ENCODE results near the gene BCL10. TPM values are rescaled to one million over a fixed set of nuclear protein-coding genes. Genes with fewer than 3 reads are reported as not detected.

The BCL10 gene
- 10 to 100 TPM; 13.8 to 27.8 TPM for total RNA-seq

- Mint-ChIP-seq H3K27ac (peak within 1 kb of the TSS; percentile 68 to 83), H3K4me3 (peak within 1 kb of the TSS; percentile 85), H3K9me3 (no peaks in the 10 kb centered on the region), H3K4me1 (ENCODE audit: low read depth in 2 of 2) (peaks cover 35 to 44% of the 10 kb centered on the region in 2 donors), H3K36me3 (peaks cover 11% of the 10 kb centered on the region), H3K27me3 (peaks cover 19 to 26% of the 10 kb centered on the region in 2 donors)
- DNase-seq (ENCODE audit: low spot score) (peak; percentile 98), ATAC-seq (peak; percentile 100)
Measured at GRCh38 chr1:85276215-85276977, at the start of gene BCL10. BCL10 (minus strand) TSS chr1:85276632; CDS start chr1:85276352, 280 bp downstream.

DNA sequence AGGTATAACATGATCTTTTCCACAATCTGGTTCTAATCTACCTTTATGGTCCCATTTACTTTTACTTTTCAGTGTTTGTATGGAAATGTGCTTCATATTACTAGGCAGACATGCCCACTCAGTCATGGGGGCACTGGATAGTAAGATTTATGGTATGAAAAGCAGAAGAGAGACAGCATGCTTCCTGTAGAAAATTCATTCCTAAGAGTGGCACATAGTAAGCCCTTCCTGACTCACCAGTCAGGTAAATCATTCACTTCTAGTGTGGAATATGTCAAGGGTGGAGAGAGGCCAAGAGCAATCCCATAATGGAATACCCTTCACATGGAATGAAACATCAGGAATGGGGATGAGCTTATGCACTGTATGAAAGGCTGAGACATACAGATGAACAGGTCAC is 49.5 kb upstream of the BCL10 start:
- H3K4me3 Mint-ChIP-seq, result no peak overlapping the region
- no peak for ATAC-seq
- H3K36me3 Mint-ChIP-seq, result no peaks in the 10 kb centered on the region
- H3K27me3 Mint-ChIP-seq, result peaks cover 48 to 56% of the 10 kb centered on the region in 2 donors
- H3K9me3 Mint-ChIP-seq, result no peaks in the 10 kb centered on the region
- H3K27ac Mint-ChIP-seq, result no peak overlapping the region
- peaks cover 0 to 6% of the 10 kb centered on the region in 2 donors for H3K4me1 Mint-ChIP-seq (ENCODE audit: low read depth in 2 of 2)
- DNase-seq (ENCODE audit: low spot score), result no peak

GRCh38 chr1:85323770-85324169 is 47.3 kb upstream of the BCL10 start:
- Mint-ChIP-seq H3K27ac (no peak overlapping the region), H3K27me3 (peaks cover 53 to 61% of the 10 kb centered on the region in 2 donors)

GRCh38 chr1:85322655-85323054 is 46.2 kb upstream of the BCL10 start:
- Mint-ChIP-seq H3K36me3 (no peaks in the 10 kb centered on the region), H3K4me1 (ENCODE audit: low read depth in 2 of 2) (peaks cover 9 to 10% of the 10 kb centered on the region in 2 donors), H3K27me3 (peaks cover 50 to 63% of the 10 kb centered on the region in 2 donors), H3K4me3 (no peak overlapping the region), H3K27ac (no peak overlapping the region), H3K9me3 (no peaks in the 10 kb centered on the region)
- DNase-seq (ENCODE audit: low spot score), result no peak
- ATAC-seq, result no peak

More at GRCh38 chr1:85323770-85324169, 47.3 kb upstream of the BCL10 start:
- H3K4me3 Mint-ChIP-seq, result no peak overlapping the region
- no peak for ATAC-seq
- H3K9me3 Mint-ChIP-seq, result no peaks in the 10 kb centered on the region
- H3K36me3 Mint-ChIP-seq, result no peaks in the 10 kb centered on the region
- no peak for DNase-seq (ENCODE audit: low spot score)
- H3K4me1 Mint-ChIP-seq (ENCODE audit: low read depth in 2 of 2), result peaks cover 9 to 10% of the 10 kb centered on the region in 2 donors

DNA sequence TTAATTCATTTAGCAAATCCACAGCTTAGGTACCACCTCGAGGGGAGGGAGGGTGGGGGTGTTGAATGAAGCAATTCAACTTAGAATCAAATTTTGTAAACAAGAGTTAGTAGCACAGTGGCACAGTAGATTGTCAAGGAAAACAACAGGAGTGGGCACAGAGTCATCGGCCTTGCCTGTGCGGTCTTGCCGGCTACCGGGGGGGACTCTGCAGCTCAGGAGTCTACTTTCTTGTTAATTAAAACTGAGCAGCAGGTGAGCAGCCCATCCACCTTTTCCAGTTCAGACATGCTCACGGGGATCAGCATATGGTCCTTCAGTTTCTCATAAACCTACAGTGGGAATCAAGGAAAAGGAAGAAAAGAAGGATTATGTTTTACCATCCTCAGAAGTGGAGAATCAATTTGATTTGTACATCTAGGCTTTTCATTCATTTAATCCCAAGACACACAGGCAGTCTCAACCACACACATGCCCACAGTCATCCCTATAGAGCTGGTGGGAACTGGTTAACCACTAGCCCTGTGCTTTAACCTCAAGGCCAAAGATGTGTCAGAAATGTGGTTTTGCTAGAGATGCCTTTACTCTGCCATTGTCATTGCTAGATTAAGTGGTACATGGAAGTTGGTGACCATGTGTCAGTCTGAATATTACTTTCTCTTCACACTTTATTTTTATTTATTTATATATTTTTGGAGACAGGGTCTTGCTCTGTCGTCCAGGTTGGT is 45.0 kb upstream of the BCL10 start:
- Mint-ChIP-seq H3K27ac (no peak overlapping the region), H3K4me1 (ENCODE audit: low read depth in 2 of 2) (peaks cover 8 to 10% of the 10 kb centered on the region in 2 donors), H3K4me3 (no peak overlapping the region), H3K27me3 (peaks cover 51 to 68% of the 10 kb centered on the region in 2 donors), H3K9me3 (no peaks in the 10 kb centered on the region), H3K36me3 (no peaks in the 10 kb centered on the region)
- peak; percentile 96 to 98 for ATAC-seq
- DNase-seq (ENCODE audit: low spot score), result peak; percentile 77

GRCh38 chr1:85320371-85321131 is 44.1 kb upstream of the BCL10 start:
- H3K9me3 Mint-ChIP-seq, result no peaks in the 10 kb centered on the region
- no peak overlapping the region for H3K4me3 Mint-ChIP-seq
- DNase-seq (ENCODE audit: low spot score) (no peak), ATAC-seq (no peak)
- peaks cover 45 to 66% of the 10 kb centered on the region in 2 donors for H3K27me3 Mint-ChIP-seq
- H3K36me3 Mint-ChIP-seq, result no peaks in the 10 kb centered on the region
- H3K4me1 Mint-ChIP-seq (ENCODE audit: low read depth in 2 of 2), result peaks cover 6 to 10% of the 10 kb centered on the region in 2 donors
- H3K27ac Mint-ChIP-seq, result peak overlapping the region; percentile 13 to 45

DNA sequence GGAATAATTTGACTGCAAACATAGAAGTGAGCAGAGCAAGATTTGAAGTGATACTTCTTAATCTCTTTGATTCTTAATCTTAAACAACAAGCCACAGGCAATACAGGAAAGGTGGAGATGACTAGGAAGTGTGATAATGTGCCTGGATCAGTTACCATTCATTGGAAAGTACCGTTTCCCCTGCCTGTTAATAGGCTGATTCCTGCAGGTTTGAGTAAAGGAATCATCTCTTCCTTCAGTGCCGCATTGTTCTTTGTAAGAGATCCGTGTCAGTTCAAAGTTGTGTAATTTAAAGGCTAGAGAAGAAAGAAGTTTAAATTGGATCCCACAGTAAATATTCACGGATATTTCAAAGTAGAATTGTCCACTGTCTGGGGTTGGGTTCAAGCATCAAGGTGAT is 43.5 kb upstream of the BCL10 start:
- peaks cover 6 to 10% of the 10 kb centered on the region in 2 donors for H3K4me1 Mint-ChIP-seq (ENCODE audit: low read depth in 2 of 2)
- ATAC-seq, result no peak
- no peaks in the 10 kb centered on the region for H3K9me3 Mint-ChIP-seq
- H3K27me3 Mint-ChIP-seq, result peaks cover 42 to 64% of the 10 kb centered on the region in 2 donors
- H3K4me3 Mint-ChIP-seq, result no peak overlapping the region
- no peaks in the 10 kb centered on the region for H3K36me3 Mint-ChIP-seq
- H3K27ac Mint-ChIP-seq, result peak overlapping the region in 1 of 2 donors; percentile 13
- no peak for DNase-seq (ENCODE audit: low spot score)

DNA sequence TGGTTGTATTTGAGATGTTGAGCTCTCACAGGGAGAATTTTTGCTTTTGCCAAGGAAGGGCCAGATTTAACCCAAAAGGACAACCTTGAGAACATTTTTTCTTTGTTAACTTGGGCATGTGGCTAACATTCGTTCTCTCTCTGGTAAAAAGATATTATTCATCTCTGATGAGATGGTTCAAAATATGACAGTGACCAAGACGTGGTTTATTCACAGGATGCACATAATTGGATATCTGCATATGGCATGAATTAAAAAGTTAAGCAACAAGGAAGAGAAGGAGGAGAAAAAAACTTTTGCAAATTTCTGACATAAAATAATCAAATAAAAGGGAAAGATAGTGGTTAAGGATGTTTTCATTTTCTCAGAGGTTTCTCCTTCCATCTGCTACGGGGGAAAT is 43.1 kb upstream of the BCL10 start:
- peaks cover 6 to 10% of the 10 kb centered on the region in 2 donors for H3K4me1 Mint-ChIP-seq (ENCODE audit: low read depth in 2 of 2)

DNA sequence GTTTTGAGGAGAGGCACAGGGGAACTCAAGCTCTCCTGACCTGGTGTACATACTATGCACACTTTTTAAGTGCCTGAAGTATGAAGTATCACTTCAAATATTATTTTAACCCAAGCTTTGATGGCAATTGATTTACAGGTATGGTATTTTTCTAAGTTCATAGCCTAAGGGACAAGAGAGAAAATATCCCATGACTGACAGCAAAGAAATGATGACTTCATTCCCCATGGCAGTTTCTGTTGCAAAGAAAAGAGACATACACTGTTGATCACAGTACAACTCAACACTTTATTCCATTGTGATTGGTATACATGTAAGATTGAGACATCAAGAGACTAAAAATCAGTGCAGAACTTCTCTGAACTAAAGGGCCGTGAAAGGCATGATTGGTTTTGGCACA is 41.8 kb upstream of the BCL10 start:
- no peaks in the 10 kb centered on the region for H3K36me3 Mint-ChIP-seq
- ATAC-seq, result no peak
- H3K27me3 Mint-ChIP-seq, result peaks cover 48 to 69% of the 10 kb centered on the region in 2 donors
- H3K27ac Mint-ChIP-seq, result no peak overlapping the region
- peaks cover 6 to 10% of the 10 kb centered on the region in 2 donors for H3K4me1 Mint-ChIP-seq (ENCODE audit: low read depth in 2 of 2)
- H3K4me3 Mint-ChIP-seq, result no peak overlapping the region
- DNase-seq (ENCODE audit: low spot score), result no peak
- H3K9me3 Mint-ChIP-seq, result no peaks in the 10 kb centered on the region

More for the DNA sequence above, 43.1 kb upstream of the BCL10 start:
- Mint-ChIP-seq H3K36me3 (no peaks in the 10 kb centered on the region), H3K9me3 (no peaks in the 10 kb centered on the region), H3K27me3 (peaks cover 42 to 64% of the 10 kb centered on the region in 2 donors), H3K4me3 (no peak overlapping the region), H3K27ac (no peak overlapping the region)
- no peak for ATAC-seq
- no peak for DNase-seq (ENCODE audit: low spot score)

DNA sequence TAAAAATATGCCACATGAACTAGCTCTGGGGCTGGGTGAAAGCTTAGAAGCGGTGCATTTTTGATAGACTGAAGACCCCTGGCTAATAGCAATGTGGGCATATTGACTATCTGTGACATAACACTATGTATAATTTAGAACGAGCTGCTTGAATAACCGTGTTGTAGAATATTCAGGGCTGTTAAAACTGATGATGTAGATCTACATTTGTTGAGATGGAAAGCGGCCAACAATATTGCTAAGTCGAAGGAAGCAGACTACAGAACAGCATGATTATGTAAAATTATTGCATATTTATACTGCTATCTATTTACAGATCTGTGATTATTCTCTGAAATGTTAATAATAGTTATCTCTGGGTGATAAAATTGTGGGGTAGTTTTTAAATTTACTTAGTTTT is 41.1 kb upstream of the BCL10 start:
- Mint-ChIP-seq H3K4me3 (no peak overlapping the region), H3K27ac (no peak overlapping the region), H3K36me3 (no peaks in the 10 kb centered on the region), H3K27me3 (peaks cover 48 to 75% of the 10 kb centered on the region in 2 donors), H3K9me3 (no peaks in the 10 kb centered on the region), H3K4me1 (ENCODE audit: low read depth in 2 of 2) (peaks cover 6 to 10% of the 10 kb centered on the region in 2 donors)
- no peak for DNase-seq (ENCODE audit: low spot score)
- no peak for ATAC-seq

DNA sequence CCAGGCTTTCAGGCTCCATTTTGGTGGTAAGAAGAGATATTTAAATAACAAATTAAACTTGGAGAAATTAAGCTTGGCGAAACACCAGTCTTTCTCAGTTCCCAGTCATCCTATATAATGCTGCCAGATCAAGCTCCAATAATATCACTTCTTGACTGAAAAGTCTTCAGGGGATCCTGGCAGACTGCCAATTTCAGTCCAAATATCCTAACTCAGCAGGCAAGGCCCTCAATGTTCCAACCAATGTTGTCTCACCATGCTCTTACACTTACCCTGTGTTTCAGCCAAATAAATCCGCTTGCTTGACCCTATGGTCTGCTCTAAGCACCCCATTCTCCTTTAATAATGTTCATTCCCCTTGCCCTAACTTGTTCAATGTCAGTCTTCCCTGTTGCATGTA is 39.9 kb upstream of the BCL10 start:
- H3K27ac Mint-ChIP-seq, result no peak overlapping the region
- H3K4me1 Mint-ChIP-seq (ENCODE audit: low read depth in 2 of 2), result peaks cover 4 to 10% of the 10 kb centered on the region in 2 donors
- no peaks in the 10 kb centered on the region for H3K36me3 Mint-ChIP-seq
- DNase-seq (ENCODE audit: low spot score), result no peak
- H3K27me3 Mint-ChIP-seq, result peaks cover 54 to 83% of the 10 kb centered on the region in 2 donors
- ATAC-seq, result no peak
- H3K9me3 Mint-ChIP-seq, result no peaks in the 10 kb centered on the region
- H3K4me3 Mint-ChIP-seq, result no peak overlapping the region

GRCh38 chr1:85315789-85316188 is 39.4 kb upstream of the BCL10 start:
- peaks cover 54 to 83% of the 10 kb centered on the region in 2 donors for H3K27me3 Mint-ChIP-seq
- H3K9me3 Mint-ChIP-seq, result no peaks in the 10 kb centered on the region
- DNase-seq (ENCODE audit: low spot score), result no peak
- no peaks in the 10 kb centered on the region for H3K36me3 Mint-ChIP-seq
- no peak overlapping the region for H3K4me3 Mint-ChIP-seq
- peaks cover 2 to 8% of the 10 kb centered on the region in 2 donors for H3K4me1 Mint-ChIP-seq (ENCODE audit: low read depth in 2 of 2)
- no peak for ATAC-seq
- no peak overlapping the region for H3K27ac Mint-ChIP-seq

DNA sequence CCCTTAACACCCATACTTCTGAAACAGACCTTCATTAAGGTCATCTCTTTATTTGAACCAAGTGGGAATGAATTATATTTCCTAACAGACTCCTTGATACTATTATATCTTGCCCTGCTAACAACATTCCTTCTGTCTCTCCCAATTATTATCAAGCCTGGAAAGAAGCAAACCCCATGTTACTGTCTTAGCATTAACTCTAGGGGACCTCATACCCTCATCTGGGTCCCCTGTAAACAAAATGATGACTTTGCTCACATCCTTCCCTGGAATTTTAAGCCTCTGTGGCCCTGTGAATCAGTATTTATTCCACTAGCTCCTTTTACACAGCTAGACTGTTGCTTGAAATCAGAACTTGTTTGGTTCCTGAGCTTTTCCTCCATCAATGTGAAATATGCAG is 38.3 kb upstream of the BCL10 start:
- H3K27ac Mint-ChIP-seq, result no peak overlapping the region
- peaks cover 54 to 83% of the 10 kb centered on the region in 2 donors for H3K27me3 Mint-ChIP-seq
- no peaks in the 10 kb centered on the region for H3K4me1 Mint-ChIP-seq (ENCODE audit: low read depth in 2 of 2)
- no peaks in the 10 kb centered on the region for H3K36me3 Mint-ChIP-seq
- ATAC-seq (no peak), DNase-seq (ENCODE audit: low spot score) (no peak)
- no peak overlapping the region for H3K4me3 Mint-ChIP-seq
- no peaks in the 10 kb centered on the region for H3K9me3 Mint-ChIP-seq

Measured in natural killer cell treated with Interleukin-12 subunit alpha and Interleukin-12 subunit beta and Interleukin-15 and Interleukin-18, amount 100 ng/mL, for 72 hours (primary cell).